ENCODE measurements around the gene MTHFSD. TPM values are rescaled to one million over a fixed set of nuclear protein-coding genes. Genes with fewer than 3 reads are reported as not detected.
A peak's percentile ranks its signal among the peaks of the same experiment; 100 is the strongest.

Gene MTHFSD
- total RNA-seq, 3 donors from 2014 or later (not counting 1 experiment from before 2014, with no cell fraction given): 14.3 to 22.0 (median 16.9) TPM

GRCh38 chr16:86508028-86508946, 46.7 kb downstream of the MTHFSD start:
- Mint-ChIP-seq H3K27me3 (ENCODE audit: low read depth in 2 of 2) (peaks cover 51 to 60% of the 10 kb centered on the region in 2 donors), H3K9me3 (no peaks in the 10 kb centered on the region), H3K4me1 (peaks cover 7 to 27% of the 10 kb centered on the region in 2 donors), H3K4me3 (peak overlapping the region; percentile 82), H3K27ac (no peak overlapping the region), H3K36me3 (no peaks in the 10 kb centered on the region)
- Histone ChIP-seq H3K4me3 (ENCODE audit: low read length) (no peak overlapping the region), H3K27me3 (ENCODE audit: control insufficient read depth, insufficient read depth, low read length) (peaks cover 46% of the 10 kb centered on the region), H3K36me3 (ENCODE audit: control insufficient read depth, insufficient read depth, low read length) (no peaks in the 10 kb centered on the region), H3K9me3 (ENCODE audit: control insufficient read depth, insufficient read depth, low read length) (no peaks in the 10 kb centered on the region), H3K4me1 (ENCODE audit: control insufficient read depth, insufficient read depth, low read length) (peaks cover 17% of the 10 kb centered on the region), H3K27ac (ENCODE audit: low read length) (no peak overlapping the region)
- whole genome bisulfite sequencing (ENCODE audit: insufficient coverage): 5% methylated on average over 98 of the region's 99 CpGs
- no peak for TF ChIP-seq CTCF (IDR thresholded peaks at IDR 0.05)
- intact Hi-C loops (cut with micrococcal nuclease): no loop called here
- ATAC-seq (no peak), DNase-seq (no peak)

GRCh38 chr16:86507173-86508027, 47.6 kb downstream of the MTHFSD start:
- Histone ChIP-seq H3K27ac (ENCODE audit: low read length) (no peak overlapping the region), H3K4me1 (ENCODE audit: control insufficient read depth, insufficient read depth, low read length) (peaks cover 17% of the 10 kb centered on the region), H3K4me3 (ENCODE audit: low read length) (no peak overlapping the region), H3K9me3 (ENCODE audit: control insufficient read depth, insufficient read depth, low read length) (no peaks in the 10 kb centered on the region), H3K27me3 (ENCODE audit: control insufficient read depth, insufficient read depth, low read length) (peaks cover 50% of the 10 kb centered on the region), H3K36me3 (ENCODE audit: control insufficient read depth, insufficient read depth, low read length) (no peaks in the 10 kb centered on the region)
- H3K4me3 Mint-ChIP-seq: peak overlapping the region; percentile 62
- H3K9me3 Mint-ChIP-seq: no peaks in the 10 kb centered on the region
- H3K27ac Mint-ChIP-seq: no peak overlapping the region
- ATAC-seq: no peak
- no peak for DNase-seq
- H3K4me1 Mint-ChIP-seq: peaks cover 7 to 27% of the 10 kb centered on the region in 2 donors
- no peaks in the 10 kb centered on the region for H3K36me3 Mint-ChIP-seq
- no peak for TF ChIP-seq CTCF (IDR thresholded peaks at IDR 0.05)
- H3K27me3 Mint-ChIP-seq (ENCODE audit: low read depth in 2 of 2): peaks cover 55 to 61% of the 10 kb centered on the region in 2 donors
- intact Hi-C loops (cut with micrococcal nuclease): no loop called here
- 9% methylated on average over 36 of the region's 37 CpGs for WGBS (ENCODE audit: insufficient coverage)

- Mint-ChIP-seq H3K27me3 (ENCODE audit: low read depth in 2 of 2) (peaks cover 63 to 65% of the 10 kb centered on the region in 2 donors), H3K9me3 (no peaks in the 10 kb centered on the region), H3K36me3 (no peaks in the 10 kb centered on the region), H3K4me3 (peak overlapping the region; percentile 56), H3K4me1 (peaks cover 7 to 22% of the 10 kb centered on the region in 2 donors), H3K27ac (no peak overlapping the region)
- H3K36me3 ChIP-seq (ENCODE audit: control insufficient read depth, insufficient read depth, low read length): no peaks in the 10 kb centered on the region
- H3K4me1 ChIP-seq (ENCODE audit: control insufficient read depth, insufficient read depth, low read length): peaks cover 17% of the 10 kb centered on the region
- no peaks in the 10 kb centered on the region for H3K9me3 ChIP-seq (ENCODE audit: control insufficient read depth, insufficient read depth, low read length)
- TF ChIP-seq CTCF (IDR thresholded peaks at IDR 0.05): no peak
- no peak overlapping the region for H3K27ac ChIP-seq (ENCODE audit: low read length)
- peaks cover 45% of the 10 kb centered on the region for H3K27me3 ChIP-seq (ENCODE audit: control insufficient read depth, insufficient read depth, low read length)
- intact Hi-C loops (cut with micrococcal nuclease): no loop called here
- ATAC-seq (no peak), DNase-seq (no peak)
- 10% methylated on average over 26 of the region's 27 CpGs for WGBS (ENCODE audit: insufficient coverage)
- no peak overlapping the region for H3K4me3 ChIP-seq (ENCODE audit: low read length)
Measured at GRCh38 chr16:86505899-86506864, 48.9 kb downstream of the MTHFSD start.
